AG20443 (cell line): ENCODE results near the gene LMAN1L.

Experiments used
- DNase-seq: peaks from one replicate; pipeline ENCODE4 v3.0.0; 2012; ENCODE audit warnings: low spot score, mixed read lengths

The LMAN1L gene

GRCh38 chr15:74794248-74794969 lies 18.2 kb upstream of the LMAN1L start:
- no peak for DNase-seq

- DNase-seq = no peak
Observed at GRCh38 chr15:74794970-74795349, 17.7 kb upstream of the LMAN1L start.

GRCh38 chr15:74795966-74796625 lies 16.5 kb upstream of the LMAN1L start:
- no peak for DNase-seq

GRCh38 chr15:74798388-74799254 lies 14.0 kb upstream of the LMAN1L start:
- DNase-seq = no peak

GRCh38 chr15:74799255-74799855 lies 13.3 kb upstream of the LMAN1L start:
- DNase-seq = no peak

GRCh38 chr15:74799856-74800558 lies 12.6 kb upstream of the LMAN1L start:
- peak; percentile 95 for DNase-seq

GRCh38 chr15:74800559-74801094 lies 12.0 kb upstream of the LMAN1L start:
- DNase-seq = no peak

GRCh38 chr15:74801311-74801997 lies 11.2 kb upstream of the LMAN1L start:
- DNase-seq = no peak

- no peak for DNase-seq
Observed at GRCh38 chr15:74802290-74802689, 10.3 kb upstream of the LMAN1L start.

GRCh38 chr15:74802862-74803447 lies 9.7 kb upstream of the LMAN1L start:
- no peak for DNase-seq

GRCh38 chr15:74804935-74805334 lies 7.7 kb upstream of the LMAN1L start:
- no peak for DNase-seq

GRCh38 chr15:74807282-74807681 lies 5.4 kb upstream of the LMAN1L start:
- no peak for DNase-seq

GRCh38 chr15:74808078-74808839 lies 4.4 kb upstream of the LMAN1L start:
- no peak for DNase-seq

GRCh38 chr15:74808840-74809229 lies 3.8 kb upstream of the LMAN1L start:
- DNase-seq = no peak

- DNase-seq = no peak
Observed at GRCh38 chr15:74809242-74809641, 3.4 kb upstream of the LMAN1L start.

- no peak for DNase-seq
Observed at GRCh38 chr15:74809956-74810355, 2.7 kb upstream of the LMAN1L start.

GRCh38 chr15:74815121-74815934 lies 2.7 kb downstream of the LMAN1L start:
- DNase-seq = no peak

GRCh38 chr15:74815961-74816360 lies 3.3 kb downstream of the LMAN1L start:
- DNase-seq = no peak
